Articular chondrocyte of knee joint (primary cell): ENCODE measurements around the gene CTAGE6. TPM values are rescaled to one million over a fixed set of nuclear protein-coding genes. Genes with fewer than 3 reads are reported as not detected.

ENCODE experiments used
- small RNA-seq: library from RNA; depleted of rRNA; stranded (forward); fragments of <200 nt; gene quantifications from one replicate; pipeline ENCODE3, GENCODE V24; 2012
- total RNA-seq: library from RNA; depleted of rRNA; stranded (reverse); fragments of >200 nt; gene quantifications from 2 replicates; pipeline ENCODE4 v1.2.3, GENCODE V29; 2012

Gene CTAGE6, protein sequence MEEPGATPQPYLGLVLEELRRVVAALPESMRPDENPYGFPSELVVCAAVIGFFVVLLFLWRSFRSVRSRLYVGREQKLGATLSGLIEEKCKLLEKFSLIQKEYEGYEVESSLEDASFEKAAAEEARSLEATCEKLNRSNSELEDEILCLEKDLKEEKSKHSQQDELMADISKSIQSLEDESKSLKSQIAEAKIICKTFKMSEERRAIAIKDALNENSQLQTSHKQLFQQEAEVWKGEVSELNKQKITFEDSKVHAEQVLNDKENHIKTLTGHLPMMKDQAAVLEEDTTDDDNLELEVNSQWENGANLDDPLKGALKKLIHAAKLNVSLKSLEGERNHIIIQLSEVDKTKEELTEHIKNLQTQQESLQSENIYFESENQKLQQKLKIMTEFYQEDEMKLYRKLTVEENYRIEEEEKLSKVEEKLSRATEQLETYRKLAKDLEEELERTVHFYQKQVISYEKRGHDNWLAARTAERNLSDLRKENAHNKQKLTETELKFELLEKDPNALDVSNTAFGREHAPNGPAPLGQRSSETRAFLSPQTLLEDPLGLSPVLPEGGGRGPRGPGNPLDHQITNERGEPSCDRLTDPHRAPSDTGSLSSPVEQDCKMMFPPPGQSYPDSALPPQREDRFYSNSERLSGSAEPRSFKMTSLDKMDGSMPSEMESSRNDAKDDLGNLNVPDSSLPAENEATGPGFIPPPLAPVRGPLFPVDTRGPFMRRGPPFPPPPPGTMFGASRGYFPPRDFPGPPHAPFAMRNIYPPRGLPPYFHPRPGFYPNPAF
- total RNA-seq, result 3.4 and 3.8 TPM in 2 replicates

DNA sequence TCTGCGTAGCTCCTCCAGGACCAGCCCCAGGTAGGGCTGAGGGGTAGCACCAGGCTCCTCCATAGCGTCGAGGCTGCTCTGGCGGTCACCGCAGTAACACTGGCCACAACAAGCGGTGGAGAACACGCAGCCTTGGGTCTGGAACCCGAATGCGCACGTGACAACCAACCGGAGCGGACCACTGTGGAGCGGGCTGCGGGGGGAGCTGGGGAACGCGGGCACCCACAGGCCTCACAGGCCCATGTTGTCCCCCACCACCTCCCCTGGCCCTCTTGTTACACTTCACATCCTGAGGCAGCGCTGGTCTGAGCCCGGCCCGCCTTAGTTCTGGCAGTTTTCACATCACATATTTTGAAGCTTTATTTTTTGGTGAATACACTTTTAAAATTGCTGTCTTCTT lies at the start of gene CTAGE6:
Gene CTAGE6 (minus strand): TSS at position 101 of the 400 bp plus-strand sequence. CDS start 38 bp downstream, at position 63.

Small RNAs within 50 kb of the gene (small RNA-seq; reads per million reads assigned to genes)
- gene RNU6-267P, result not detected

Other genes with a start within 250 kb of the CTAGE6 start
- gene CTAGE15, start 185.9 kb downstream of the CTAGE6 start, total RNA-seq, result 1.2 TPM in 1 of 2 replicates, not detected in the other
- gene TCAF2, start 136.7 kb downstream of the CTAGE6 start, total RNA-seq, result 7.0 and 8.2 TPM in 2 replicates
- gene TCAF1, start 144.5 kb upstream of the CTAGE6 start, total RNA-seq, result 71.9 and 81.0 TPM in 2 replicates
- gene OR2F2, start 177.5 kb upstream of the CTAGE6 start, total RNA-seq, result 0.11 TPM in 1 of 2 replicates, not detected in the other
- not detected in 2 replicates for gene OR2F1, start 197.1 kb upstream of the CTAGE6 start, total RNA-seq
- gene OR6B1, start 242.6 kb upstream of the CTAGE6 start, total RNA-seq, result not detected in 2 replicates